Hematopoietic multipotent progenitor cell treated with erythropoietin and hydrocortisone succinate and interleukin-3 and kit ligand, for 15 days (in vitro differentiated cells): ENCODE measurements around the gene TAS2R60.
"Not testable (repeated sequence)": the region's sequence is repeated elsewhere in the genome, so short reads cannot be mapped to it uniquely, and the experiment has no call there.

ENCODE experiments used
- DNase-seq: peaks from one replicate; pipeline ENCODE4 v3.0.0-alpha.2; 2015; ENCODE audit warnings: low spot score

Gene TAS2R60

GRCh38 chr7:143443153-143443552, at the start of gene TAS2R60:
Gene TAS2R60 (plus strand): TSS chr7:143443453. CDS start chr7:143443453, 0 bp downstream.
- no peak for DNase-seq

- no peak for DNase-seq
Observed at GRCh38 chr7:143394068-143394467, 49.2 kb upstream of the TAS2R60 start.

- no peak for DNase-seq
Observed at GRCh38 chr7:143394777-143395176, 48.5 kb upstream of the TAS2R60 start.

- no peak for DNase-seq
Observed at GRCh38 chr7:143395187-143396149, 47.8 kb upstream of the TAS2R60 start.

GRCh38 chr7:143396182-143396581, 47.1 kb upstream of the TAS2R60 start:
- no peak for DNase-seq

GRCh38 chr7:143396625-143397556, 46.4 kb upstream of the TAS2R60 start:
- DNase-seq, result no peak

- DNase-seq, result no peak
Observed at GRCh38 chr7:143397710-143398530, 45.3 kb upstream of the TAS2R60 start.

GRCh38 chr7:143398616-143399015, 44.6 kb upstream of the TAS2R60 start:
- DNase-seq, result no peak

GRCh38 chr7:143399151-143399550, 44.1 kb upstream of the TAS2R60 start:
- DNase-seq, result no peak

GRCh38 chr7:143399642-143400041, 43.6 kb upstream of the TAS2R60 start:
- no peak for DNase-seq

GRCh38 chr7:143401265-143401664, 42.0 kb upstream of the TAS2R60 start:
- no peak for DNase-seq

GRCh38 chr7:143402233-143402632, 41.0 kb upstream of the TAS2R60 start:
- not testable (repeated sequence) for DNase-seq

- no peak for DNase-seq
Observed at GRCh38 chr7:143405173-143406001, 37.9 kb upstream of the TAS2R60 start.

GRCh38 chr7:143406002-143406357, 37.3 kb upstream of the TAS2R60 start:
- DNase-seq, result no peak

- DNase-seq, result no peak
Observed at GRCh38 chr7:143407287-143408251, 35.7 kb upstream of the TAS2R60 start.

GRCh38 chr7:143408252-143408685, 35.0 kb upstream of the TAS2R60 start:
- DNase-seq, result no peak

GRCh38 chr7:143408686-143409561, 34.3 kb upstream of the TAS2R60 start, which contains the start of gene EPHA1:
Gene EPHA1 (minus strand): TSS chr7:143408856. CDS start chr7:143408805, 51 bp downstream.
- DNase-seq, result no peak

- DNase-seq, result no peak
Observed at GRCh38 chr7:143410521-143411004, 32.7 kb upstream of the TAS2R60 start.
